Calu3 (cell line): ENCODE data around the gene NOXA1. TPM values are rescaled to one million over a fixed set of nuclear protein-coding genes. Genes with fewer than 3 reads are reported as not detected.

Experiments
- BruUV-seq: library from RNA; stranded (reverse); fragments of 400-500 nt; replicated peaks from 2 replicates; lab custom pipeline; 2021; lab: Mats Ljungman, UMichigan
- CTCF ChIA-PET: fragments of 300-600 bp; sonication (Branson Sonifier 250); formaldehyde crosslinking; loops from one replicate; lab custom pipeline; 2022; ENCODE audit warnings: antibody characterized with exemption; lab: Charles Lee
- DNase-seq: peaks from one replicate; pipeline ENCODE4 v3.0.0; 2022
- H3K27ac Mint-ChIP-seq: one replicate; pipeline ENCODE4 v1.8.0; 2022; ENCODE audit warnings: mixed read lengths; ENCODE audit not compliant: unreplicated experiment
- H3K27me3 Mint-ChIP-seq: one replicate; pipeline ENCODE4 v1.8.0; 2022; ENCODE audit warnings: mixed read lengths; ENCODE audit not compliant: unreplicated experiment
- H3K36me3 Mint-ChIP-seq: one replicate; pipeline ENCODE4 v1.8.0; 2022; ENCODE audit warnings: mild to moderate bottlenecking, moderate library complexity, mixed read lengths; ENCODE audit not compliant: insufficient read depth, unreplicated experiment
- H3K4me1 Mint-ChIP-seq: one replicate; pipeline ENCODE4 v1.8.0; 2022; ENCODE audit warnings: mild to moderate bottlenecking, low read depth, mixed read lengths; ENCODE audit not compliant: unreplicated experiment
- H3K4me3 Mint-ChIP-seq: one replicate; pipeline ENCODE4 v1.8.0; 2022; ENCODE audit warnings: mild to moderate bottlenecking, low read depth, moderate library complexity, mixed read lengths; ENCODE audit not compliant: unreplicated experiment
- H3K9me3 Mint-ChIP-seq: one replicate; pipeline ENCODE4 v1.8.0; 2022; ENCODE audit warnings: low read depth, mixed read lengths; ENCODE audit not compliant: unreplicated experiment
- intact Hi-C: fragments of 100-400 bp; cut with micrococcal nuclease; formaldehyde crosslinking; loops from one replicate; pipeline ENCODE4 v1.10.0; 2022; ENCODE audit not compliant: unreplicated experiment
- microRNA-seq: library from miRNA; unstranded; fragments of <30 nt; microRNA quantifications from one replicate; pipeline ENCODE4 v1.2.0, GENCODE V29; 2022
- total RNA-seq: library from RNA; stranded (reverse); gene quantifications from 2 replicates; pipeline ENCODE4 v1.2.3, GENCODE V29; 2022
- TF ChIP-seq, protein P1 (sequence below): fragments of 200-600 bp; IDR thresholded peaks from one replicate; pipeline ENCODE4 v1.8.0; 2022; ENCODE audit warnings: antibody characterized with exemption; ENCODE audit not compliant: unreplicated experiment

Gene NOXA1
- total RNA-seq, 1 experiment from 2014 or later = 12.3 TPM

DNA sequence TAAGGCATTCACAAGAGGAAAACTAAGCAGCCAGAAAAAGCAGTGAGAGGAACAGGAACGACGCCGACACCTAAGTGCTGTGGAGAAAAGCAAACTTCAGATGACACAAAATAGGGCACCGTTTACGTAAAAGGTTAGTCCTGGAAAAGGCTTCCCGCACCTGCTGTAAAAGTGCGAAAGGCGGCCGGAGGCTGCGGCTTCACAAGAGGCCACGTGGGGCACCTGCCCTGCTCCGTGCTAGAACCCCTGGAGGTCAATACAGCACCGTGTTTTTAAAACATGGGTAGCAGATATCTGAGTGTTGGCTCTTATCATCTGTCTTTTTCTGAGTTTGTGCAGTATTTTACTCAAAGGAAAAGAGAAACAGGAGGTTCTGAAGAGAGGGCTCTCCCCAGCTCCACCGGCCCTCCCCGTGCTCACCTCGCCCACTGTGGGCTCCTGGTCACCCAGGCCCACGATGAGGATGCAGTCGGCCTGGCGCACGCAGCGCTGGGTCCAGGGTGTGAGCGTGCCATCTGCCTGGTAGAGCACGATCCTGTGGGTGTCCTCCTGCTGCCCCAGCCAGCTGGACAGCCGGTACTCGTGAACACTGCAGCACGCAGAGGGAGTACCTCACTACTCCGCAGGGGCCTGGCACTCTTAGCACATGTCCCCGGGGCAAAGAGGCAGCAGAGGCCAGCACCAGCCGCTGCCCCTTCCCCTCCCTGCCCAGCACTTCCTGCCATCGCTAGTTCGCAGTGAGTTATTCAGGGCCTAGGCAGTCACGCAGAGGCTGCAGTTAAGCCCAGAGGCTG is 56.9 kb downstream of the NOXA1 start:
- TF ChIP-seq, protein P1, sequence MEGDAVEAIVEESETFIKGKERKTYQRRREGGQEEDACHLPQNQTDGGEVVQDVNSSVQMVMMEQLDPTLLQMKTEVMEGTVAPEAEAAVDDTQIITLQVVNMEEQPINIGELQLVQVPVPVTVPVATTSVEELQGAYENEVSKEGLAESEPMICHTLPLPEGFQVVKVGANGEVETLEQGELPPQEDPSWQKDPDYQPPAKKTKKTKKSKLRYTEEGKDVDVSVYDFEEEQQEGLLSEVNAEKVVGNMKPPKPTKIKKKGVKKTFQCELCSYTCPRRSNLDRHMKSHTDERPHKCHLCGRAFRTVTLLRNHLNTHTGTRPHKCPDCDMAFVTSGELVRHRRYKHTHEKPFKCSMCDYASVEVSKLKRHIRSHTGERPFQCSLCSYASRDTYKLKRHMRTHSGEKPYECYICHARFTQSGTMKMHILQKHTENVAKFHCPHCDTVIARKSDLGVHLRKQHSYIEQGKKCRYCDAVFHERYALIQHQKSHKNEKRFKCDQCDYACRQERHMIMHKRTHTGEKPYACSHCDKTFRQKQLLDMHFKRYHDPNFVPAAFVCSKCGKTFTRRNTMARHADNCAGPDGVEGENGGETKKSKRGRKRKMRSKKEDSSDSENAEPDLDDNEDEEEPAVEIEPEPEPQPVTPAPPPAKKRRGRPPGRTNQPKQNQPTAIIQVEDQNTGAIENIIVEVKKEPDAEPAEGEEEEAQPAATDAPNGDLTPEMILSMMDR = no peak
- no peaks in the 10 kb centered on the region for H3K36me3 Mint-ChIP-seq
- no TSS peak for BruUV-seq

DNA sequence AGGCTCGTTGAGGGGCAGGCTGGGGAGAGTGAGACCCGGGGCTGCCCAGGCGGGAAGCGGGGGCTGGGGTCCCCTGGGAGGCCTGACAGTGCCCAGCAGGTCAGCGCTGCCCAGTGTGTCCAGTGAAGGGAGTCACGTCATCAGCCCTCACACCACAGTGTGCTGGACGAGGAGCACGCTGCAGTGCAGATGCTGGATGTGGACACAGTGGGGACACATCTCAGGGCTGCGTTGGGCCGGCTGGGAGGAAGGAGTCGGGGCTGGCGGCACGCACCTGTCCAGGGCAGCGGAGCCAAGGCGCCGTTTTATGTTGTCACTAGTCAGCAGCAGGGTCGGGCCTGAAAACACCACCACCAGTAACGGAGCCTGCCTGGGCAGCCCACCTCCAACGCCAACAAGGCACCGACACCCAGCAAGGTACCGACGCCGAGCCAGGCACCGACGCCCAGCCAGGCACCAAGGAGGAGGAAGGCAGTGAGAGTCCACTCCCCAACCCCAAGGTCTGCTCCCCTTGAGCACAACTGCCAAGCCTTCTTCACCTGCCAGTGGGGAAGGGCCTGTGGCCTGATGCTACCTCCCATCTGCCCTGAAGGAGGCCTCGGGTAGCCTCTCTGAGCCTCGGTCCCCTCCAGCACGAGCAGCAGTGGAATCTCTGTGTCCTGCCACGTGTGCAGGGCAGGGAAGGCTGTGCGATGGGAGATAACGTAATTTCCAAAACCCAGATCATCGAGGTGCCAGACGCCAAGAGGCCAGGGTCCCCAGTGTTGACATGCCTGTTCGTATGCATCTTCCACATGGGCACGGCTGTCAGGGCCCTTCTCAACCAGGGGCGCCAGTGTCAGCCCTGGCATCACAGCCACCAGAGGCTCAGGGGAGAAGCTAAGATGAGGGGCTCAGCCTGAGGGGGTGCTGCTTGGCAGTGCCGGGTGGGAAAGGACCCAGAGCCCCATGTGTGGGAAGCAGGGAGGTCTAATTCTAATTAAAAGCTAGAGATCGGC is 57.8 kb downstream of the NOXA1 start:
- Mint-ChIP-seq H3K4me3 (no peak overlapping the region), H3K9me3 (peaks cover 2% of the 10 kb centered on the region), H3K27ac (no peak overlapping the region), H3K36me3 (no peaks in the 10 kb centered on the region), H3K27me3 (peaks cover 21% of the 10 kb centered on the region), H3K4me1 (no peaks in the 10 kb centered on the region)
- CTCF ChIA-PET = no interaction called here
- TF ChIP-seq, protein P1 = no peak
- DNase-seq = no peak
- intact Hi-C loops = no loop called here
- no TSS peak for BruUV-seq

More for the DNA sequence above, 56.9 kb downstream of the NOXA1 start:
- DNase-seq = no peak
- H3K4me3 Mint-ChIP-seq = no peak overlapping the region
- peaks cover 26% of the 10 kb centered on the region for H3K27me3 Mint-ChIP-seq
- intact Hi-C loops = no loop called here
- peaks cover 5% of the 10 kb centered on the region for H3K9me3 Mint-ChIP-seq
- CTCF ChIA-PET = no interaction called here
- no peak overlapping the region for H3K27ac Mint-ChIP-seq
- no peaks in the 10 kb centered on the region for H3K4me1 Mint-ChIP-seq

DNA sequence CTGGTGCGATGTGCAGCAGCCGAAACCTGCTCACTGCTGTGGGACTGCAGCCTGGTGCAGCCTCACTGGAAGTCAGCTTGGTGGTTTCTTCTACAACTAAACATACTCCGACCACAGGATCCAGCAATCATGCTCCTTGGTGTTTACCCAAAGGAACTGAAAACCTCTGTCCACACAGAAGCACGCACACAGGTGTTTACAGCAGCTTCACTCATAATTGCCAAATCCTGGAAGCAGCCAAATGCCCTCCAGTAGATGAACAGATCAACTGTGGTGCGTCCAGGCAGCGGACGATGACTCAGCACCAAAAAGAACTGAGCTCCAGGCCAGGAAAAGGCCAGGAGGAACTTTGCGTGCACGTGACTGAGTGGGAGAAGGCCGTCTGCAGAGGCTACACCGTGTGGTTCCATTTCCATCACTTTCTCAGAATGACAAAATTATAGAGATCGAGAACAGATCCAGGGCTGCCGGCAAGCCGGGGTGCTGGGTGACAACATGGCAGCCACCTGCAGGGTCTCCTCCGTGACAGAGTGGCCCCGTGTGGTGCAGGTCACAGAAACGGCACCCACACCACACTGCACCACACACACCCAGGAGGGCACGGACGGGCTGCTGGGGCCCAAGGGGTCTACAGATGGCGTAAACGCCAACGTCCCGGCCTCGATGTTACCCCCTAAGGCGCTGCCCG is 59.0 kb downstream of the NOXA1 start:
- Mint-ChIP-seq H3K4me1 (no peaks in the 10 kb centered on the region), H3K4me3 (no peak overlapping the region)
- CTCF ChIA-PET = no interaction called here

More for the DNA sequence above, 59.0 kb downstream of the NOXA1 start:
- Mint-ChIP-seq H3K9me3 (no peaks in the 10 kb centered on the region), H3K36me3 (no peaks in the 10 kb centered on the region), H3K27me3 (peaks cover 13% of the 10 kb centered on the region), H3K27ac (no peak overlapping the region)
- DNase-seq = no peak
- intact Hi-C loops = no loop called here
- no TSS peak for BruUV-seq
- TF ChIP-seq, protein P1 = no peak

Small RNA genes lying within 50 kb of the gene (microRNA-seq; reads per million reads assigned to microRNA genes)
- gene MIR7114 = 1.1 reads per million

Other genes starting within 250 kb of the NOXA1 start
- gene ANAPC2, start 234.8 kb upstream of the NOXA1 start, total RNA-seq = 49.4 and 51.4 TPM in 2 replicates
- 41.9 and 44.1 TPM in 2 replicates for gene SSNA1, start 234.7 kb upstream of the NOXA1 start, total RNA-seq
- gene TPRN, start 222.7 kb upstream of the NOXA1 start, total RNA-seq = 18.3 and 20.3 TPM in 2 replicates
- 25.4 and 28.8 TPM in 2 replicates for gene TMEM203, start 217.7 kb upstream of the NOXA1 start, total RNA-seq
- 26.4 and 27.7 TPM in 2 replicates for gene NDOR1, start 217.7 kb upstream of the NOXA1 start, total RNA-seq
- gene RNF208, start 201.2 kb upstream of the NOXA1 start, total RNA-seq = 10.1 and 14.2 TPM in 2 replicates
- 3.0 and 3.6 TPM in 2 replicates for gene CYSRT1, start 198.2 kb upstream of the NOXA1 start, total RNA-seq
- gene RNF224, start 195.9 kb upstream of the NOXA1 start, total RNA-seq = 1.6 and 1.7 TPM in 2 replicates
- gene SLC34A3, start 192.5 kb upstream of the NOXA1 start, total RNA-seq = 0.26 and 0.34 TPM in 2 replicates
- 360 and 383 TPM in 2 replicates for gene TUBB4B, start 182.1 kb upstream of the NOXA1 start, total RNA-seq
- not detected in 2 replicates for gene STPG3, start 172.1 kb upstream of the NOXA1 start, total RNA-seq
- gene NELFB, start 168.1 kb upstream of the NOXA1 start, total RNA-seq = 41.8 and 43.5 TPM in 2 replicates
- gene TOR4A, start 145.7 kb upstream of the NOXA1 start, total RNA-seq = 51.8 and 60.2 TPM in 2 replicates
- gene NRARP, start 121.1 kb upstream of the NOXA1 start, total RNA-seq = 32.6 and 32.9 TPM in 2 replicates
- gene EXD3, start 231 bp upstream of the NOXA1 start, total RNA-seq = 13.2 and 15.3 TPM in 2 replicates
- gene ENTPD8, start 18.0 kb downstream of the NOXA1 start, total RNA-seq = 0.97 and 1.6 TPM in 2 replicates
- 31.6 and 38.3 TPM in 2 replicates for gene NSMF, start 35.9 kb downstream of the NOXA1 start, total RNA-seq
- gene PNPLA7, start 127.0 kb downstream of the NOXA1 start, total RNA-seq = 1.8 and 3.6 TPM in 2 replicates
- gene MRPL41, start 128.5 kb downstream of the NOXA1 start, total RNA-seq = 27.6 and 31.1 TPM in 2 replicates
- gene DPH7, start 155.5 kb downstream of the NOXA1 start, total RNA-seq = 29.7 and 30.2 TPM in 2 replicates
- 30.0 and 31.7 TPM in 2 replicates for gene ZMYND19, start 167.1 kb downstream of the NOXA1 start, total RNA-seq
- gene ARRDC1, start 182.3 kb downstream of the NOXA1 start, total RNA-seq = 86.4 and 93.7 TPM in 2 replicates
- 56.0 and 61.7 TPM in 2 replicates for gene EHMT1, start 195.6 kb downstream of the NOXA1 start, total RNA-seq